Chondrocyte (in vitro differentiated cells): ENCODE results near the gene ESYT1. TPM values are rescaled to one million over a fixed set of nuclear protein-coding genes. Genes with fewer than 3 reads are reported as not detected.

Experiments used
- DNase-seq: peaks from one replicate; pipeline ENCODE4 v3.0.0; 2021; ENCODE audit warnings: mixed read lengths, low spot score
- H3K27ac Mint-ChIP-seq: one replicate; pipeline ENCODE4 v1.8.0; 2021; ENCODE audit warnings: mild to moderate bottlenecking, moderate library complexity, mixed read lengths; ENCODE audit not compliant: unreplicated experiment
- H3K27me3 Mint-ChIP-seq: 2 replicates; pipeline ENCODE4 v1.8.0; 2021; ENCODE audit warnings: low read depth, mixed read lengths
- H3K36me3 Mint-ChIP-seq: 2 replicates; pipeline ENCODE4 v1.8.0; 2021; ENCODE audit warnings: low read depth, mixed read lengths
- H3K4me1 Mint-ChIP-seq: 2 replicates; pipeline ENCODE4 v1.8.0; 2021; ENCODE audit warnings: low read depth, mild to moderate bottlenecking, mixed read lengths
- H3K4me3 Mint-ChIP-seq: one replicate; pipeline ENCODE4 v1.8.0; 2021; ENCODE audit warnings: mild to moderate bottlenecking, moderate library complexity, mixed read lengths; ENCODE audit not compliant: unreplicated experiment
- H3K9me3 Mint-ChIP-seq: 2 replicates; pipeline ENCODE4 v1.8.0; 2021; ENCODE audit warnings: low read depth, mixed read lengths
- CTCF ChIP-seq: fragments of 200-600 bp; sonication (generic); IDR thresholded peaks from 2 replicates; pipeline ENCODE4 v1.5.0; 2021; ENCODE audit warnings: antibody characterized with exemption, mild to moderate bottlenecking, moderate library complexity
- total RNA-seq: library from RNA; stranded (reverse); gene quantifications from 3 replicates; pipeline ENCODE4 v1.2.1, GENCODE V29; 2021

Gene ESYT1
- total RNA-seq, 1 donor from 2014 or later: 155 TPM

- DNase-seq: no peak
- Mint-ChIP-seq H3K27me3 (no peaks in the 10 kb centered on the region), H3K27ac (peak overlapping the region; percentile 99), H3K4me3 (peak overlapping the region; percentile 99), H3K9me3 (no peaks in the 10 kb centered on the region), H3K36me3 (peaks cover 4% of the 10 kb centered on the region), H3K4me1 (peaks cover 33% of the 10 kb centered on the region)
- no peak for TF ChIP-seq CTCF
These were observed 62.7 kb downstream of the ESYT1 start for GRCh38 chr12:56190695-56191155.

- DNase-seq: no peak
- Mint-ChIP-seq H3K36me3 (no peaks in the 10 kb centered on the region), H3K9me3 (no peaks in the 10 kb centered on the region), H3K27me3 (no peaks in the 10 kb centered on the region), H3K4me1 (peaks cover 37% of the 10 kb centered on the region), H3K27ac (no peak overlapping the region), H3K4me3 (no peak overlapping the region)
- no peak for TF ChIP-seq CTCF
These were observed 64.5 kb downstream of the ESYT1 start for GRCh38 chr12:56192582-56192981.

GRCh38 chr12:56193025-56193578 lies 65.0 kb downstream of the ESYT1 start:
- Mint-ChIP-seq H3K4me3 (no peak overlapping the region), H3K4me1 (peaks cover 34% of the 10 kb centered on the region)
- DNase-seq: no peak

More at GRCh38 chr12:56193025-56193578, 65.0 kb downstream of the ESYT1 start:
- H3K27ac Mint-ChIP-seq: peak overlapping the region; percentile 52
- no peaks in the 10 kb centered on the region for H3K27me3 Mint-ChIP-seq
- H3K36me3 Mint-ChIP-seq: no peaks in the 10 kb centered on the region
- peak; percentile 92 for TF ChIP-seq CTCF
- H3K9me3 Mint-ChIP-seq: no peaks in the 10 kb centered on the region

Other genes with a start within 250 kb of the ESYT1 start
- 17.3 to 26.4 TPM (median 19.0 TPM) in 3 replicates for gene PYM1, start 200.4 kb upstream of the ESYT1 start, total RNA-seq
- gene DGKA, start 197.1 kb upstream of the ESYT1 start, total RNA-seq: 65.8 to 118 TPM (median 66.4 TPM) in 3 replicates
- 0.45 to 1.1 TPM (median 0.82 TPM) in 3 replicates for gene PMEL, start 162.2 kb upstream of the ESYT1 start, total RNA-seq
- 25.5 to 41.4 TPM (median 26.1 TPM) in 3 replicates for gene CDK2, start 161.4 kb upstream of the ESYT1 start, total RNA-seq
- gene RAB5B, start 154.2 kb upstream of the ESYT1 start, total RNA-seq: 105 TPM in 3 replicates
- 11.4 to 18.2 TPM (median 13.9 TPM) in 3 replicates for gene SUOX, start 131.0 kb upstream of the ESYT1 start, total RNA-seq
- gene IKZF4, start 107.2 kb upstream of the ESYT1 start, total RNA-seq: 5.3 to 6.1 TPM (median 5.7 TPM) in 3 replicates
- 15.8 to 27.8 TPM (median 19.5 TPM) in 3 replicates for gene RPS26, start 86.3 kb upstream of the ESYT1 start, total RNA-seq
- gene ERBB3, start 48.1 kb upstream of the ESYT1 start, total RNA-seq: 0.52 to 1.7 TPM (median 1.4 TPM) in 3 replicates
- 59.8 to 87.1 TPM (median 65.1 TPM) in 3 replicates for gene PA2G4, start 23.7 kb upstream of the ESYT1 start, total RNA-seq
- gene RPL41, start 11.6 kb upstream of the ESYT1 start, total RNA-seq: 2,552 to 3,030 TPM (median 2,631 TPM) in 3 replicates
- 5.0 to 11.2 TPM (median 8.0 TPM) in 3 replicates for gene ZC3H10, start 10.0 kb upstream of the ESYT1 start, total RNA-seq
- gene MYL6B, start 24.3 kb downstream of the ESYT1 start, total RNA-seq: 70.5 to 79.7 TPM (median 75.2 TPM) in 3 replicates
- 1,367 to 2,282 TPM (median 2,236 TPM) in 3 replicates for gene MYL6, start 30.1 kb downstream of the ESYT1 start, total RNA-seq
- 50.4 to 96.7 TPM (median 57.4 TPM) in 3 replicates for gene SMARCC2, start 61.2 kb downstream of the ESYT1 start, total RNA-seq
- gene RNF41, start 93.7 kb downstream of the ESYT1 start, total RNA-seq: 59.2 to 103 TPM (median 99.7 TPM) in 3 replicates
- 36.6 to 50.7 TPM (median 38.7 TPM) in 3 replicates for gene NABP2, start 96.1 kb downstream of the ESYT1 start, total RNA-seq
- gene SLC39A5, start 101.8 kb downstream of the ESYT1 start, total RNA-seq: 0.41 to 0.68 TPM (median 0.47 TPM) in 3 replicates
- gene ANKRD52, start 130.1 kb downstream of the ESYT1 start, total RNA-seq: 99.9 to 113 TPM (median 106 TPM) in 3 replicates
- gene COQ10A, start 138.7 kb downstream of the ESYT1 start, total RNA-seq: 9.0 to 15.6 TPM (median 9.8 TPM) in 3 replicates
- 160 to 174 TPM (median 171 TPM) in 3 replicates for gene CS, start 172.1 kb downstream of the ESYT1 start, total RNA-seq
- gene CNPY2, start 187.7 kb downstream of the ESYT1 start, total RNA-seq: 144 to 188 TPM (median 149 TPM) in 3 replicates
- 27.6 to 32.5 TPM (median 29.1 TPM) in 3 replicates for gene PAN2, start 205.7 kb downstream of the ESYT1 start, total RNA-seq
- not detected in 3 replicates for gene IL23A, start 210.6 kb downstream of the ESYT1 start, total RNA-seq
- 163 to 210 TPM (median 166 TPM) in 3 replicates for gene STAT2, start 231.8 kb downstream of the ESYT1 start, total RNA-seq
- not detected in 3 replicates for gene APOF, start 234.6 kb downstream of the ESYT1 start, total RNA-seq